ENCODE measurements around the gene TRIM10. TPM values are rescaled to one million over a fixed set of nuclear protein-coding genes. Genes with fewer than 3 reads are reported as not detected.

Gene TRIM10
- total and polyA plus RNA-seq, 12 donors, result not detected

- ATAC-seq (no peak), DNase-seq (no peak)
- Histone ChIP-seq H3K4me3 (no peak overlapping the region), H3K4me1 (no peaks in the 10 kb centered on the region), H3K9me3 (peaks cover 0 to 18% (median 6%) of the 10 kb centered on the region in 11 donors), H3K27ac (no peak overlapping the region), H3K27me3 (peaks cover 0 to 47% (median 31%) of the 10 kb centered on the region in 7 donors), H3K36me3 (peaks cover 0 to 11% (median 1%) of the 10 kb centered on the region in 9 donors)
- intact Hi-C loops (cut with DNase I), result no loop called here
- no peak for TF ChIP-seq CTCF (IDR thresholded peaks at IDR 0.05)
- 90 to 100% methylated on average over 1 of the region's 1 CpG for WGBS, 2 donors
Measured at GRCh38 chr6:30180145-30180544, 19.1 kb upstream of the TRIM10 start.

GRCh38 chr6:30178837-30179236, 17.8 kb upstream of the TRIM10 start:
- Histone ChIP-seq H3K4me1 (no peaks in the 10 kb centered on the region), H3K9me3 (peaks cover 0 to 18% (median 6%) of the 10 kb centered on the region in 11 donors), H3K4me3 (no peak overlapping the region), H3K27ac (no peak overlapping the region), H3K27me3 (peaks cover 0 to 60% (median 38%) of the 10 kb centered on the region in 7 donors), H3K36me3 (no peaks in the 10 kb centered on the region)
- DNase-seq (no peak), ATAC-seq (no peak)
- no peak for TF ChIP-seq CTCF (IDR thresholded peaks at IDR 0.05)
- intact Hi-C loops (cut with DNase I), result no loop called here
- WGBS, 2 donors, result 0 to 39% methylated on average over 1 of the region's 1 CpG

GRCh38 chr6:30175765-30176164, 14.8 kb upstream of the TRIM10 start:
- Histone ChIP-seq H3K9me3 (peaks cover 0 to 18% (median 6%) of the 10 kb centered on the region in 11 donors), H3K27me3 (peaks cover 7 to 90% (median 69%) of the 10 kb centered on the region in 7 donors), H3K36me3 (no peaks in the 10 kb centered on the region), H3K4me1 (peaks cover 0 to 10% (median 9%) of the 10 kb centered on the region in 9 donors), H3K4me3 (no peak overlapping the region), H3K27ac (no peak overlapping the region)
- ATAC-seq (no peak), DNase-seq (no peak)
- intact Hi-C loops (cut with DNase I), result no loop called here
- WGBS, 2 donors, result 74 to 81% methylated on average over 2 of the region's 2 CpGs
- TF ChIP-seq CTCF (IDR thresholded peaks at IDR 0.05), result no peak

GRCh38 chr6:30172681-30173080, 11.7 kb upstream of the TRIM10 start:
- ATAC-seq, result no peak
- intact Hi-C loops (cut with DNase I), result loop anchor here in 3 of 10 donors (5.0 kb wide), 1 partner anchor 70 kb away; no protein-coding TSS in a partner anchor
- Histone ChIP-seq H3K27ac (no peak overlapping the region), H3K9me3 (no peaks in the 10 kb centered on the region), H3K4me3 (no peak overlapping the region), H3K36me3 (no peaks in the 10 kb centered on the region), H3K4me1 (peaks cover 0 to 10% (median 9%) of the 10 kb centered on the region in 9 donors), H3K27me3 (peaks cover 7 to 99% (median 81%) of the 10 kb centered on the region in 7 donors)
- no peak for TF ChIP-seq CTCF (IDR thresholded peaks at IDR 0.05)
- 79 to 84% methylated on average over 4 of the region's 4 CpGs for WGBS, 2 donors
- no peak for DNase-seq

Data from heart right ventricle (tissue), 16 donors.